ENCODE results near the gene TMOD1. TPM values are rescaled to one million over a fixed set of nuclear protein-coding genes. Genes with fewer than 3 reads are reported as not detected.
"Not testable (repeated sequence)": the region's sequence is repeated elsewhere in the genome, so short reads cannot be mapped to it uniquely, and the experiment has no call there.

TMOD1 gene
- 1.1 TPM for polyA plus RNA-seq (2013, experiment 1 of 2; ENCODE audit: insufficient read length)
- 1.2 TPM for polyA plus RNA-seq (2013, experiment 2 of 2; ENCODE audit: insufficient read length)

GRCh38 chr9:97501177-97501971, at the start of gene TMOD1:
TSS of gene TMOD1 (plus strand) at chr9:97501666. CDS start at chr9:97524189, 22,523 bp downstream.
- DNase-seq, result peak; percentile 7

- not testable (repeated sequence) for DNase-seq
Measured at GRCh38 chr9:97453573-97453972, 47.9 kb upstream of the TMOD1 start.

GRCh38 chr9:97456841-97457240, 44.6 kb upstream of the TMOD1 start:
- not testable (repeated sequence) for DNase-seq

GRCh38 chr9:97459326-97459725, 42.1 kb upstream of the TMOD1 start:
- DNase-seq, result no peak

DNA sequence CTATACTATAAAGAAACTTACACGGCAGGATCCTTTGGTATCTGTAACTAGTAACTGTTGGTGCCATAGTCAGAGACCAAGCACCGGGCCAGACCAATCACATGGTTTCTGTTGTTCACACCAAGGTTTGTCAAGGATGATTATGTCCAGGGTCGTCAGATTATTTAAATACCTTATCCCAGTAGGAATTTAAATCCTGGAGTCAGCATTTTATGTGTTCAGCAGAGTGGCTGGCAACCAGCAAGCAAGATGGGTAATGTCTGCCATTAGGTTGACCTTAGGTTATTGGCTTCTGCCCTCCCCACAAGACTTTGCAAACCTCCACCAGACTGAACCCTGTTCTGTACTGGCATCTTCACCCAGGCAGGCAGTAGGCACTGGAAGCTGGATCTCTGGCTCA, 39.3 kb upstream of the TMOD1 start:
- no peak for DNase-seq

DNA sequence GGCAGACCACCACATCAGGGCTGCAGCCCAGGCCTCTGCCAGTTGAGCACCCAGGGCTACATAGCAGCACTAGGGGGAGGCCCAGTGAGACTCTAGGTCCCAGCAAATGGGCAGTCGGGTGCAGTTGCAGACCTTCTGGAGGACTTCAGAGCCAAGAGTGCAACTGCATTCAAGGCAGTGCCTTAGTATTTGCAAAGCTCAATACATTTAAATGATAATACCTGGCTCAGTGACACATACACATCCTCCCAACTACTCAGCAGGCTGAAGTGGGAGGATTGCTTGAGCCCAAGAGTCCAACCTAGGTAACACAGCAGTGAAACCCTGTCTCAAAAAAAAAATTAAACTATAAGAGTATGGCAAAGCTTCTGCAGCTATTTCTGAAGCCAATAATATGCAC, 38.6 kb upstream of the TMOD1 start:
- no peak for DNase-seq

- DNase-seq, result peak; percentile 38
Measured at GRCh38 chr9:97468658-97469448, 32.6 kb upstream of the TMOD1 start.

DNA sequence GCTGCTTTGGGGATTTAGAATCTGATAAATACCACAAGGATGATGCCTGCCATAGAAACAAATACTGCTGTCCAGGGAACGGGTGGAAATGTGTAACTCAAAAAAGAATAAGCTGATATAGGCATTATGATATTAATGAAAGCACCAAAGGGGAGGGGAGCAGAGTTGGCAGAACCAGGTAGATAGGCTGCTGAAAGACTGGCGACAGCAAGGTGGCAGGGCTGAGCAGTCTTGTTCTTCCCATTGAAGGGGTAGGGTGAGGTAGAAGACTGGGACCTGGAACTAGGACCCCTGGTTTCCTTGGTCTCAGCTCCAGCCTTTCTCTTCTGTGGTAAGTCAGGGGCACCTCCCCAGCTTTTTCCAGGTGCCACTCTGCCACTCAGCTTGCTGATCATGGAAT, 31.4 kb upstream of the TMOD1 start:
- DNase-seq, result no peak

- no peak for DNase-seq
Measured at GRCh38 chr9:97473717-97474116, 27.7 kb upstream of the TMOD1 start.

DNA sequence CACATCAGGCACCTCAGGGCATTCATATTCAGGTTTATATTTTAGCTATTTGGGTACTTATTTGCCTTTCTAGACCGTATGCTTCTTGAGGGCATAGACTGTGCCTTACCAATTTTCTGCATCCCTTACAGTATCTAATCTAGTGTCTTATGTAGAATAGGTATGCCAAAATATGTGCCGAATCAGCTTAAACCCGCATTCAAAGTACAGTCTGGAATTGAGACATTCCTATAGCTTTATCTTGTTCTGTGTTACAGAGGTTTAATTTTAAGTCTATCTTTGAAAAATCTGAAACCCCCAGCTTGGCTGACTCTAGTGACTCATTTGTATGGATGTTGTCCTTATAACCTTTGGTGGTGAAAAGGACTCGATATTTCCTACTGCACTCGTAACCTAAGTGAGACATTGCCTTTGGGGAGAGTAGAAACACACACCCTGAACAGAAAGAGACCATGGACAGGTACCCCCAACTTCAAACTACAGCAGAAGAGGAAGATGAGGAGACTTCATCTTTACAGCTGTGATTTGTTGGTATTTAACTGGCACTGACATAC, 27.0 kb upstream of the TMOD1 start:
- no peak for DNase-seq

DNA sequence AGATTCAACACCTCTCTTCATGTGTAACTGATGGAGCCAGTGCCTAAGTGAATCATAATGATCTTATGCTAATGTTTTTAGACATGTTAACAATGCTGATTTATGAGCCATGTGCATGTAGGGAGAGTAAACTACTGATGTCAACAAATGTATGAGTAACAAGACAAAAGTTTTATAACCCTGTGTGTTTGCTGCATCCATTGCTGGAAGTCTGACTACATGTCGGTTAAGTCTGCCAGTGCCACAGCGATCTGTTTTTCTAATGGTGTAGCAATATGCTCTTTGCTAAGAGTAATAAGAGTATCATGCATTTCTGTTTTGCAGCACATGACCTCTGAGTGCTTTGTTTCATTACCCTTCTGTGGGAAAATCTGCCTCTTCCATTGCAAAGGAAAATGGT, 26.4 kb upstream of the TMOD1 start:
- DNase-seq, result peak; percentile 13

GRCh38 chr9:97478301-97478981, 23.0 kb upstream of the TMOD1 start:
- no peak for DNase-seq

- no peak for DNase-seq
Measured at GRCh38 chr9:97479496-97480159, 21.8 kb upstream of the TMOD1 start.

GRCh38 chr9:97480174-97480573, 21.3 kb upstream of the TMOD1 start:
- no peak for DNase-seq

DNA sequence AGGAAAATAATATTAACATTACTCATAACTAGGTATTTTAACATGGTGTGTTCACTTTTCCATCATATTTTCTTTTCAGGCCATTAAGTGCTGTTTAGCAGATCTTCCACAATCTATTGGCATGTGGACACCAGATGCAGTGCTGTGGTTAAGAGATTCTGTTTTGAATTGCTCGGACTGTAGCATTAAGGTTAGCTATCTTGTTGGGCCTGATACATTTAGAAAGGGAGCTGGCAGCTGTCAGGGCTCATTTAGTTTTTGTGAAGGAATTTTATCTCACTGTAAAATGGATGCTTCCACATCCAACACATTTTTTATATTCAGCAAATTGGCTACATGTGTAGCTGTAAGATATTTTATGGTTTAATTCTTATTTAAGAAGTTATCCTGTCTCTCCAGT, 20.7 kb upstream of the TMOD1 start:
- peak; percentile 47 for DNase-seq

DNA sequence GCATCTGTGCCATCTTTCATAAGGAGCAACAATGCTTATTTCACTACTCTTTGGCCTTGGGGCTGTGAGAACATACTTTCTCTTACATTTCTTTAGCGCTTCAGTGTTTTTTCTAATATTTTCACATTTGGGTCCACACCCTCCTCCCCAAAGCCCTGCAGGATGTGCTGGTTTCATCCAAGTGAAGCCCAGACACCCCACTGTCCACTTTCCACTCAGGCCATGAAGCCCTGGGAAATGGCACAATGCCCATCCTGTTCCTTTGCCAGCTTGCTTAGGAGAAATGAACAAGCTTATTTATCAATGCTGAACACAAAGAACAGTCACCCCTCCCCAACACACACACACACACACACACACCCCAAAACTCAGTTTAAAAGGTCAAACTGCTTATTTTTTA, 17.3 kb upstream of the TMOD1 start:
- DNase-seq, result no peak

DNA sequence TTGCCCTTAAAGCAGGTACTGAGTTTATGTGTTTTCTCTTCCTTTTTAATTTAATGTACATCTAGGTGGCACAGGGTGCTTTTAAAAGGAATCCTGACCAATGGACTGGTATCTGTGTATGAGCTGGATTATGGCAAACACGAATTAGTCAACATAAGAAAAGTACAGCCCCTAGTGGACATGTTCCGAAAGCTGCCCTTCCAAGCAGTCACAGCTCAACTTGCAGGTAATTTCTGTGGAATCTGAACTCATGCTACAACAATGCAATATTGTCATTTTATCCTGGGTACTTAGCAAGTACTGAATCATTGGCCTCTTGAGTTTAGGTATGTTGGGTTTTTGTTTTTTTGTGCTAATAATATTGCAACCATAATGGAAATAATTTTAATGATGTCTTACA, 14.4 kb upstream of the TMOD1 start:
- no peak for DNase-seq

GRCh38 chr9:97487861-97488260, 13.6 kb upstream of the TMOD1 start:
- no peak for DNase-seq

GRCh38 chr9:97491216-97491999, 10.1 kb upstream of the TMOD1 start:
- no peak for DNase-seq

DNA sequence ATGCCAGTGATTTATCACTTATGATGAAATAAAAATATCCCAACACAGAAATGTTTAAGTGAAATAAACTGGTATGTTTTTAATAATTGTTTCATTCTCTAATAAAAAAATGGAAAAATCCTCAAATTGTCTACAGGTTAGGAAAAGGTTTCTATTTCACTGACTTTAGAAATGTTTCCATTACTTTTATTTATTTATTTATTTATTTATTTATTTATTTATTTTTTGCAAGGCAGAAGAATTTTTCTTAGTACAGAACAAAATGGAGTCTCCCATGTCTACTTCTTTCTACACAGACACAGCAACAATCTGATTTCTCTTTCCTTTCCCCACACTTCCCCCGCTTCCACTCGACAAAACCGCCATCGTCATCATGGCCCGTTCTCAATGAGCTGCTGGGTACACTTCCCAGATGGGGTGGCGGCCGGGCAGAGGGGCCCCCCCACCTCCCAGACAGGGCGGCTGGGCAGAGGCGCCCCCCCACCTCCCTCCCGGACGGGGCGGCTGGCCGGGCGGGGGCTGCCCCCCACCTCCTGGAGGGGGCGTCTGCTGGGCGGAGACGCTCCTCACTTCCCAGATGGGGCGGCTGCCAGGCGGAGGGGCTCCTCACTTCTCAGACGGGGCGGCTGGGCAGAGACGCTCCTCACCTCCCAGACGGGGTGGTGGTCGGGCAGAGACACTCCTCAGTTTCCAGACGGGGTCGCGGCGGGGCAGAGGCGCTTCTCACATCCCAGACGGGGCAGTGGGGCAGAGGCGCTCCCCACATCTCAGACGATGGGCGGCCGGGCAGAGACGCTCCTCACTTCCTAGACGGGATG, 3.7 kb upstream of the TMOD1 start:
- not testable (repeated sequence) for DNase-seq
